GM15510 (cell line): ENCODE results near the gene ABLIM1.

Experiments
- POLR2A ChIP-seq: IDR thresholded peaks from 3 replicates; pipeline ENCODE4 v1.6.1; 2011; ENCODE audit warnings: borderline replicate concordance; ENCODE audit not compliant: insufficient read length; ENCODE audit errors: extremely low read depth

ABLIM1 gene

GRCh38 chr10:114520453-114520852 lies 137.6 kb downstream of the ABLIM1 start:
- no peak for TF ChIP-seq POLR2A

DNA sequence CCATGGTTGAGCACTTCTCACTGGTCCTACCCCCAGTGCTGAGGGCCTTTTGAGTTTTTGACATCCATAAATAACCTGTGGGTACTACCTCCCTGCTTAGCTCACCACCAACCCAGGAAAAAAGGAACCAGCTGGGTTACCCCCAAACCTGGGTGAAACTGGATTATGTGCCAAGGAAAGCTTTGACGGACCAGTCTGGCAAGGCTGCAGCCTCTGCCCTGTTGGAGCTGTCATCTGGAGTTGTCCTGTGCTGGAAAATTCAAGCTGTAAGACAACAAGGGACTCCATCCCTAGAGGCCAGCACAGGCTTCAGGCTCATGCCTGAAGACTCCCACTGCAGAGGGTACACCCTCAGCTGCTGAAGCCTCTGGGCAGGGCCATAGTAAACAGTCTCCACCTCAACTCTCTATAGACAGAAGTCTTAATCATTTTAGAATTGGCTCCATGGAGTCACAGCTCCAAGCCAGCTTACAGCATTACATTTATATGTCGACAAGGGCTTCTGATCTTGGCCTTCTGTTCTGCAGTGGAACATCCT lies 138.2 kb downstream of the ABLIM1 start:
- no peak for TF ChIP-seq POLR2A

DNA sequence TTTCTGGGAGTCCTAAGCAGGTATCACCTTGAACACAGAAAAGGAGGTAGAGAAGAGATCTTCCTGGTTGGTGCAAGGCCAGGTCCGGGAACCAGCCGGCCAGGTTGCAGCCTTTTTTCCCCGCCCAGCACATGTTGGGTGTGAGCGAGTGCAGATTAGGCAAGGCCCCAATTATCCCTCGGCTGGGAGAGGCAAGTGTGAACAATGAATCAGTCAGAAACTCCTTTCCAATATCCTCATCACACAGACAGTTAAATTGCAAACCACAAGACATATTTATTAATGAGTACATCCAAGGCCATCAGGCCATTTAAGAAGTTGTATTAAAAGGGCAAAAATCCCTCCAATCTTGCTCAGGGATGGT lies 138.8 kb downstream of the ABLIM1 start:
- no peak for TF ChIP-seq POLR2A

- TF ChIP-seq POLR2A = no peak
Measured at GRCh38 chr10:114518401-114519305, 139.4 kb downstream of the ABLIM1 start.

DNA sequence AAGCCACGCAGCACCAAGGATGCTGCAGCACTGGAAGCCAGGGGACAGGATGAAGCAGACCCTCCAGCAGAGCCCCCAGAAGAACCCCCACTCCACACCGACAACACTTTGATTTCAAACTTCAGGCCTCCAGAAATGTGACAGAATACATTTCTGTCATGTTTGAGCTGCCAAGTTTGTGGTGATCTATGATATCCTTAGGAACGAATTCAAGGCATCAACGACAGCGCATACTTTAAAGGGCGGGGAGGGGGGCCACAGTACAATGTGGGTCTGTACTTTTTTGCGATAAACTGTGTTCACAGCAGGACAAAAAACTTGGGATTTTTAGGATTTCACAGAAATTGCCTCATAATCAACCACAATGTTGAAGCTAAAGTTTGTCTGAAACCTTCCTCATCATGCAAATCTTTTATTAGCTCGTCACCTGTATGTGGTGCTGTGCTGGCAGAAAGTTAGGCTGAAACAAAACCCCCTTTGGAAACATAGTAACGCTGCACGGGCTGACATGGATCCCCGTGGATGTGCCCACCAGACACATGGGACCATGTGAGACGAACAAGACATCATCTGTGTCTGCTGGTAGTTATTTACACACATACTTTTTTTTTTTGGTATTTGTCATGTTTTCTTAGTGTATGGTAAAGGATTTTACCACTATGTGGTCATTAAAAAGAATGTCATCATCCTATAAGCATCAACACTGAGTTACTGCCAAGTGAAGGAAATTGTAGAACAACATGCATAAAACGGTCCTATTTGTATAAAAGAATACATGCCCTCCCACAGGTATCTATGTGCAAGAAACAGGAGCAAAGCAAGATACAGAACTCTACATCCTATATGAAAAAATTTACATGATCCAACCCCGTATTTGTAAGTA lies 140.5 kb downstream of the ABLIM1 start:
- no peak for TF ChIP-seq POLR2A

- TF ChIP-seq POLR2A = no peak
Measured at GRCh38 chr10:114516356-114516755, 141.7 kb downstream of the ABLIM1 start.

- TF ChIP-seq POLR2A = no peak
Measured at GRCh38 chr10:114515298-114515914, 142.7 kb downstream of the ABLIM1 start.

DNA sequence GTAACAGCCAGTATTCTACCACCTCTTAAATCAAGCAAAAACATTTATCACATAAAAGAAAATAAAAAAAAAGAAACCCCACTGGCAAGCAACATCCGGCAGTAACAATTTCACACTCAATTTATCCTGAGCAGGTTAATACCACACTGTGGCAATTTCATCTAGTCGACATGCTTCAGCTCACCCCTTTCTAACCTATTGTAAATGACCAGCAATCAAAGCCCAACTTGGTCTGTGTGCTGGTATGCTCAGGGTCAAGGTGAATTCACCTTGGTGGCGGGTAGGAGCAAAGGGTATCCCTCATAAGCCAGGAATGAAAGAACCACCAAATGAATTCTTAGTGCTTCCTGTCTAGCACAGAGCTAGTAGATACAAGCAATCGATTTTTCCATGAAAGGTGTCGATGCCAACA lies 144.7 kb downstream of the ABLIM1 start:
- no peak for TF ChIP-seq POLR2A

- TF ChIP-seq POLR2A = no peak
Measured at GRCh38 chr10:114511881-114512280, 146.2 kb downstream of the ABLIM1 start.

- TF ChIP-seq POLR2A = no peak
Measured at GRCh38 chr10:114508376-114508775, 149.7 kb downstream of the ABLIM1 start.

DNA sequence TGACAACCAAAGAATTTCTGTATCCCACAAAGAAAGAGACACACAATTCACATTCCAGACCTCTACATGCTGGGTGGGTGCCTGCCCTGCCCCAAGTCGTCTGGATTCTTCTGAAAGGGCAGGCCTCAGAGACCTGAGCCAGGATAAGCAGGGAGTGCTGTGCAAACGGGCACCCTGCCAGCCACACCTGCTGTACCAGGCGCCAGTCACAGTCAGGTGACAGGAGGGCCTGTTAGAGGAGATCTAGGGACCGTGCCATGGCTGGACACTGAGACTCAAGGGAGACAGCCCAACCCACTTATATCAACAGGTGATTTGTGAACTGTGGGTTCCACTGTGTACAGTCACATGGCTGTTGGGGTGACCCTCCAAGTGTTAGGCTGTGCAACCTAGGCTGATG lies 150.6 kb downstream of the ABLIM1 start:
- no peak for TF ChIP-seq POLR2A

GRCh38 chr10:114506871-114507385 lies 151.1 kb downstream of the ABLIM1 start:
- no peak for TF ChIP-seq POLR2A

DNA sequence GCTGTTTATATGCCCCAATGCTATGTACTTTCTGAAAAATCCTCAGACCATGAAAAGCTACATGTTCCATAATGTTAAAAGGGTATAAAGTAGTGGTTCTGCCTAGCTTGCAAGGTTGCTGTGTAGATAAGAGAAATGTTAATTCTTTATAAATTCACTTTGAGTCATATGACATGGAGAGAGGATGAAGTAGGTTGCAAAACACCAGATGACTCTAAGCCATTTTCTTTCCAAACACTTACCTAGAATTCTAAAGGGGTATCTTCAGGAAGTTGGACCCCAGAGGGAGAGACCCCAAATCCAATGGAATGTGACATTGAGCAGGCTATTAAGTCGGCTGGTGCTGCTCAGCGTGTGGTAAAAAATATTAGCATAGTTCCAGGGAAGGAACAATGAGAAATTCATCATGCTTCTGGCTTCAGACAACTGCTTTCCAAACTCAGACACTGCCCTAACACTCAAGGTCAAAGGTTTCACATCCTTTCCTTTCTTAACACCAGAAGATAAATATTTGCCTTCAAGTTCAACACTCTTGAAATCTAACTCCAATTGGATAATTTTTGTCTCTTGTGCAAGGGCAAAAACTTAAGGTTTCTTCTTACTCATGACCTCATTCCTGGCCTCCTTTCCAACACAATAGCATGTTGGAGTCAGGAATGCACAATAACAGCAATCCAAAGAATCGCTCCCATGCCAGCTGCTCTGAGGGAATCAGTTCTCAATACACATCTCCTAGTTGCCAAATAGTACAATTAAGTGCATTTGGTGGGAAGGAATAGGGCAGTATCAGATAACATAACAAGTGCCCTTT lies 153.1 kb downstream of the ABLIM1 start:
- no peak for TF ChIP-seq POLR2A

GRCh38 chr10:114502074-114502473 lies 156.0 kb downstream of the ABLIM1 start:
- TF ChIP-seq POLR2A = no peak
